Measurements from ENCODE around the gene STX16. TPM values are rescaled to one million over a fixed set of nuclear protein-coding genes. Genes with fewer than 3 reads are reported as not detected.
A peak's percentile ranks its signal among the peaks of the same experiment; 100 is the strongest.

Gene STX16
- total and polyA plus RNA-seq, 2 of the 13 experiments (the other 11 are each of a cell fraction or from before 2014, with no cell fraction given) = 28.0 to 72.7 TPM

- TF ChIP-seq, protein P1, sequence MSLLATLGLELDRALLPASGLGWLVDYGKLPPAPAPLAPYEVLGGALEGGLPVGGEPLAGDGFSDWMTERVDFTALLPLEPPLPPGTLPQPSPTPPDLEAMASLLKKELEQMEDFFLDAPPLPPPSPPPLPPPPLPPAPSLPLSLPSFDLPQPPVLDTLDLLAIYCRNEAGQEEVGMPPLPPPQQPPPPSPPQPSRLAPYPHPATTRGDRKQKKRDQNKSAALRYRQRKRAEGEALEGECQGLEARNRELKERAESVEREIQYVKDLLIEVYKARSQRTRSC (CRISPR knock-in tag; IDR thresholded peaks at IDR 0.05; ENCODE audit: low read depth) = peak; percentile 24; the same call in 1 of the 2 replicates
- TF ChIP-seq ZNF160 (CRISPR knock-in tag; IDR thresholded peaks at IDR 0.05) (no peak), BRD4 (CRISPR knock-in tag; IDR thresholded peaks at IDR 0.05) (no peak), ZNF878 (CRISPR knock-in tag; IDR thresholded peaks at IDR 0.05) (no peak), ZBTB3 (CRISPR knock-in tag; IDR thresholded peaks at IDR 0.05; ENCODE audit: borderline replicate concordance, low read depth) (peak; percentile 7; the same call in 1 of the 2 replicates), THAP8 (CRISPR knock-in tag; IDR thresholded peaks at IDR 0.05; ENCODE audit: borderline replicate concordance) (0 out of 2 replicates have a peak, but pooled peaks have one; percentile 2), EHMT2 (IDR thresholded peaks at IDR 0.05; ENCODE audit: borderline replicate concordance, low read depth, low read length) (no peak), ZNF446 (CRISPR knock-in tag; IDR thresholded peaks at IDR 0.05) (peak; percentile 15; the same call in 1 of the 2 replicates), TSC22D2 (CRISPR knock-in tag; IDR thresholded peaks at IDR 0.05; ENCODE audit: borderline replicate concordance) (no peak), KLF9 (CRISPR knock-in tag; IDR thresholded peaks at IDR 0.05; ENCODE audit: low read depth) (no peak), HNRNPL (IDR thresholded peaks at IDR 0.05; ENCODE audit: low read depth, low read length) (no peak), U2AF2 (IDR thresholded peaks at IDR 0.05; ENCODE audit: low read depth, low read length) (peak; percentile 9; the same call in 1 of the 2 replicates), ZNF513 (CRISPR knock-in tag; conservative IDR thresholded peaks at IDR 0.05) (no peak), TBX3 (IDR thresholded peaks at IDR 0.05; ENCODE audit: borderline replicate concordance) (no peak), ZNF256 (CRISPR knock-in tag; conservative IDR thresholded peaks at IDR 0.05) (no peak), CREB1 (IDR thresholded peaks at IDR 0.05) (no peak), CREB1 (CRISPR knock-in tag; IDR thresholded peaks at IDR 0.05) (no peak), ZKSCAN1 (IDR thresholded peaks at IDR 0.05; ENCODE audit: low read length) (no peak), ZNF567 (CRISPR knock-in tag; IDR thresholded peaks at IDR 0.05; ENCODE audit: borderline replicate concordance) (no peak), ZSCAN25 (CRISPR knock-in tag; IDR thresholded peaks at IDR 0.05) (no peak), POGZ (CRISPR knock-in tag; IDR thresholded peaks at IDR 0.05) (no peak)
- TF ChIP-seq, protein P2, sequence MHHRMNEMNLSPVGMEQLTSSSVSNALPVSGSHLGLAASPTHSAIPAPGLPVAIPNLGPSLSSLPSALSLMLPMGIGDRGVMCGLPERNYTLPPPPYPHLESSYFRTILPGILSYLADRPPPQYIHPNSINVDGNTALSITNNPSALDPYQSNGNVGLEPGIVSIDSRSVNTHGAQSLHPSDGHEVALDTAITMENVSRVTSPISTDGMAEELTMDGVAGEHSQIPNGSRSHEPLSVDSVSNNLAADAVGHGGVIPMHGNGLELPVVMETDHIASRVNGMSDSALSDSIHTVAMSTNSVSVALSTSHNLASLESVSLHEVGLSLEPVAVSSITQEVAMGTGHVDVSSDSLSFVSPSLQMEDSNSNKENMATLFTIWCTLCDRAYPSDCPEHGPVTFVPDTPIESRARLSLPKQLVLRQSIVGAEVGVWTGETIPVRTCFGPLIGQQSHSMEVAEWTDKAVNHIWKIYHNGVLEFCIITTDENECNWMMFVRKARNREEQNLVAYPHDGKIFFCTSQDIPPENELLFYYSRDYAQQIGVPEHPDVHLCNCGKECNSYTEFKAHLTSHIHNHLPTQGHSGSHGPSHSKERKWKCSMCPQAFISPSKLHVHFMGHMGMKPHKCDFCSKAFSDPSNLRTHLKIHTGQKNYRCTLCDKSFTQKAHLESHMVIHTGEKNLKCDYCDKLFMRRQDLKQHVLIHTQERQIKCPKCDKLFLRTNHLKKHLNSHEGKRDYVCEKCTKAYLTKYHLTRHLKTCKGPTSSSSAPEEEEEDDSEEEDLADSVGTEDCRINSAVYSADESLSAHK (CRISPR knock-in tag; IDR thresholded peaks at IDR 0.05; ENCODE audit: borderline replicate concordance) = no peak
- TF ChIP-seq, protein P3, sequence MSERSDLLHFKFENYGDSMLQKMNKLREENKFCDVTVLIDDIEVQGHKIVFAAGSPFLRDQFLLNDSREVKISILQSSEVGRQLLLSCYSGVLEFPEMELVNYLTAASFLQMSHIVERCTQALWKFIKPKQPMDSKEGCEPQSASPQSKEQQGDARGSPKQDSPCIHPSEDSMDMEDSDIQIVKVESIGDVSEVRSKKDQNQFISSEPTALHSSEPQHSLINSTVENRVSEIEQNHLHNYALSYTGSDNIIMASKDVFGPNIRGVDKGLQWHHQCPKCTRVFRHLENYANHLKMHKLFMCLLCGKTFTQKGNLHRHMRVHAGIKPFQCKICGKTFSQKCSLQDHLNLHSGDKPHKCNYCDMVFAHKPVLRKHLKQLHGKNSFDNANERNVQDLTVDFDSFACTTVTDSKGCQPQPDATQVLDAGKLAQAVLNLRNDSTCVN (CRISPR knock-in tag; IDR thresholded peaks at IDR 0.05; ENCODE audit: borderline replicate concordance) = no peak
- TF ChIP-seq, protein P4, sequence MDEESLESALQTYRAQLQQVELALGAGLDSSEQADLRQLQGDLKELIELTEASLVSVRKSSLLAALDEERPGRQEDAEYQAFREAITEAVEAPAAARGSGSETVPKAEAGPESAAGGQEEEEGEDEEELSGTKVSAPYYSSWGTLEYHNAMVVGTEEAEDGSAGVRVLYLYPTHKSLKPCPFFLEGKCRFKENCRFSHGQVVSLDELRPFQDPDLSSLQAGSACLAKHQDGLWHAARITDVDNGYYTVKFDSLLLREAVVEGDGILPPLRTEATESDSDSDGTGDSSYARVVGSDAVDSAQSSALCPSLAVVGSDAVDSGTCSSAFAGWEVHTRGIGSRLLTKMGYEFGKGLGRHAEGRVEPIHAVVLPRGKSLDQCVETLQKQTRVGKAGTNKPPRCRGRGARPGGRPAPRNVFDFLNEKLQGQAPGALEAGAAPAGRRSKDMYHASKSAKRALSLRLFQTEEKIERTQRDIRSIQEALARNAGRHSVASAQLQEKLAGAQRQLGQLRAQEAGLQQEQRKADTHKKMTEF (CRISPR knock-in tag; IDR thresholded peaks at IDR 0.05) = no peak
Observed at GRCh38 chr20:58651559-58651945, 469 bp downstream of the STX16 start (continued).
